NCI-H1417 (cell line): ENCODE measurements around the gene MRGPRD.

Source experiments
- DNase-seq, 3 experiments: peaks; one replicate each; lab custom pipeline; 2025; lab: John Stamatoyannopoulos, UW

MRGPRD gene

GRCh38 chr11:68980776-68981065, at the start of gene MRGPRD:
Gene MRGPRD (minus strand): TSS chr11:68980986. CDS start chr11:68980986, 0 bp downstream.
- no peak for DNase-seq

GRCh38 chr11:69030301-69030700, 49.5 kb upstream of the MRGPRD start:
- no peak for DNase-seq

GRCh38 chr11:69027704-69028372, 47.1 kb upstream of the MRGPRD start:
- DNase-seq = no peak

GRCh38 chr11:69024509-69024908, 43.7 kb upstream of the MRGPRD start:
- no peak for DNase-seq

GRCh38 chr11:69022260-69022659, 41.5 kb upstream of the MRGPRD start:
- DNase-seq = no peak

- DNase-seq = no peak
Observed at GRCh38 chr11:69018924-69019323, 38.1 kb upstream of the MRGPRD start.

- no peak for DNase-seq
Observed at GRCh38 chr11:69017951-69018350, 37.2 kb upstream of the MRGPRD start.

GRCh38 chr11:69014898-69015549, 34.2 kb upstream of the MRGPRD start:
- no peak for DNase-seq

- DNase-seq = peak in 2 of 3 experiments; percentile 71 to 84
Observed at GRCh38 chr11:69014084-69014851, 33.5 kb upstream of the MRGPRD start.

GRCh38 chr11:69013009-69013951, 32.5 kb upstream of the MRGPRD start, which contains the start of gene MRGPRF:
Gene MRGPRF (minus strand): TSS chr11:69013246. CDS start chr11:69009901, 3,345 bp downstream.
- DNase-seq = peak in 2 of 3 experiments; percentile 59 to 67

- no peak for DNase-seq
Observed at GRCh38 chr11:69012092-69013008, 31.6 kb upstream of the MRGPRD start.

- no peak for DNase-seq
Observed at GRCh38 chr11:69011624-69012091, 30.9 kb upstream of the MRGPRD start.

GRCh38 chr11:69010964-69011623, 30.3 kb upstream of the MRGPRD start:
- DNase-seq = peak in 2 of 3 experiments; percentile 24 to 33

- DNase-seq = no peak
Observed at GRCh38 chr11:69010361-69010891, 29.6 kb upstream of the MRGPRD start.

- DNase-seq = no peak
Observed at GRCh38 chr11:69009441-69010211, 28.8 kb upstream of the MRGPRD start.

- DNase-seq = peak in 1 of 3 experiments; percentile 34
Observed at GRCh38 chr11:69008737-69009440, 28.1 kb upstream of the MRGPRD start.

- peak in 2 of 3 experiments; percentile 76 to 94 for DNase-seq
Observed at GRCh38 chr11:69007975-69008381, 27.2 kb upstream of the MRGPRD start.

GRCh38 chr11:69006816-69007215, 26.0 kb upstream of the MRGPRD start:
- DNase-seq = no peak
